NT2/D1 (cell line): ENCODE measurements around the gene C1orf21.

Source experiments
- DNase-seq: peaks from one replicate; pipeline ENCODE4 v3.0.0-alpha.2; 2011; ENCODE audit warnings: low read depth, low spot score
- H3K27me3 ChIP-seq: 2 replicates; pipeline ENCODE4 v1.6.0; 2011; ENCODE audit warnings: mild to moderate bottlenecking; ENCODE audit not compliant: insufficient read length, insufficient read depth
- H3K36me3 ChIP-seq: 2 replicates; pipeline ENCODE4 v1.6.1; 2011; ENCODE audit warnings: mild to moderate bottlenecking, low read length, mixed read lengths; ENCODE audit not compliant: insufficient read depth, insufficient read length
- H3K4me1 ChIP-seq: 2 replicates; pipeline ENCODE4 v1.5.1; 2011; ENCODE audit not compliant: insufficient read depth, insufficient read length
- H3K4me3 ChIP-seq: 2 replicates; pipeline ENCODE4 v1.5.1; 2011; ENCODE audit warnings: low read depth; ENCODE audit not compliant: insufficient read length
- H3K9ac ChIP-seq: 2 replicates; pipeline ENCODE4 v1.6.0; 2011; ENCODE audit warnings: low read depth; ENCODE audit not compliant: insufficient read length
- H3K9me3 ChIP-seq: 2 replicates; pipeline ENCODE4 v1.5.1; 2011; ENCODE audit warnings: mild to moderate bottlenecking, low read length; ENCODE audit not compliant: insufficient read depth
- SUZ12 ChIP-seq: IDR thresholded peaks from 2 replicates; pipeline ENCODE4 v1.6.1; 2011; ENCODE audit not compliant: insufficient read length, insufficient read depth; ENCODE audit errors: extremely low read depth
- YY1 ChIP-seq: IDR thresholded peaks from 2 replicates; pipeline ENCODE4 v1.6.1; 2011; ENCODE audit not compliant: insufficient read length, insufficient read depth
- ZNF274 ChIP-seq: IDR thresholded peaks from 2 replicates; pipeline ENCODE4 v1.6.1; 2011; ENCODE audit warnings: mild to moderate bottlenecking, low read depth, low read length

The C1orf21 gene

DNA sequence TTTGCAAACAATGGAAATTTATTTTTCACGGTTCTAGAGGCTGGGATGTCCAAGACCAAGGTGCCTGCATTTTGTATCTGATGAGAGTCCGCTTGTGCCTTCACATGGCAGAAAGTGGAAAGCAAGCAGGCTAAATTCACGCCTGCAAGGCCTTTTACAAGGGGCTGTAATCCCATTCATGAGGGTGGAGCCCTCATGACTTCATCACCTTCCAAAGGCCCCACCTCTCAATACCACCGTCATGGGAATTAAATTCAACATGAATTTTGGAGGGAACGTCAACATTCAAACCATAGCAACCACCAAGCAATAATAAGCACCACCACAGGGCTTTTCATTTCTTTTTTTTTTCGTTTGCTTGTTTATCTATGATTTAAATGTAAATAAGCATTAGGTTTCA lies 115.3 kb downstream of the C1orf21 start:
- H3K9ac ChIP-seq: no peak overlapping the region
- DNase-seq: no peak
- 0 out of 2 replicates have a peak, but pooled peaks cover 4% of the 10 kb centered on the region for H3K9me3 ChIP-seq
- H3K27me3 ChIP-seq: no peaks in the 10 kb centered on the region
- no peaks in the 10 kb centered on the region for H3K36me3 ChIP-seq
- peaks cover 9% of the 10 kb centered on the region for H3K4me1 ChIP-seq
- no peak overlapping the region for H3K4me3 ChIP-seq
- TF ChIP-seq YY1 (no peak), SUZ12 (no peak), ZNF274 (no peak)

DNA sequence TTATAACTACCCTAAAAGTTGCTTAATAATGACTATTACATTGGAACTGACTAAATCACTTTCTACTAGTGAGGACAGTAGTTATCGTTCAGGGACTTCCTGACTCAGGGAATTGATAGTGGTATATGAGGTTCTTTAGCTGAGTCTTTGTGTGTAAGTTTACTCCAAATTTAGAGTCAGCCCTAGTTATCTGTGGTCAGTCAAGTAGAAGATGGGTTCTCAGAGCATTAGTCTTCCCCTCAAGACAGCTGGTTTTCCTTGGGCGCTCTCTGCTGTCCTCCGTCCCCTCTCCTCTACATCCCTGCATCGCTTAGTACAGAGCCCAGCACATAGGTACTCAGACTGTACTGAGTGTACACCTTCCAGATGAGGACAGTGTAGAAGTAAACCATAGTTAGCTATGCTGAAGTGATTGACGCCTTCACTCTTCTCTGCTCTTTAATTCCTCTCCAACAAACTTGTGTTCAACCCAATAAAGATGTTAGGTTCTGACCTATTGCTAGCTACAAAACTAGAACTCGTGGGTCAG lies 116.5 kb downstream of the C1orf21 start:
- Histone ChIP-seq H3K36me3 (no peaks in the 10 kb centered on the region), H3K27me3 (no peaks in the 10 kb centered on the region), H3K4me1 (peaks cover 8% of the 10 kb centered on the region), H3K9ac (no peak overlapping the region), H3K9me3 (0 out of 2 replicates have a peak, but pooled peaks cover 4% of the 10 kb centered on the region), H3K4me3 (no peak overlapping the region)
- TF ChIP-seq YY1 (no peak), SUZ12 (no peak), ZNF274 (no peak)
- no peak for DNase-seq

DNA sequence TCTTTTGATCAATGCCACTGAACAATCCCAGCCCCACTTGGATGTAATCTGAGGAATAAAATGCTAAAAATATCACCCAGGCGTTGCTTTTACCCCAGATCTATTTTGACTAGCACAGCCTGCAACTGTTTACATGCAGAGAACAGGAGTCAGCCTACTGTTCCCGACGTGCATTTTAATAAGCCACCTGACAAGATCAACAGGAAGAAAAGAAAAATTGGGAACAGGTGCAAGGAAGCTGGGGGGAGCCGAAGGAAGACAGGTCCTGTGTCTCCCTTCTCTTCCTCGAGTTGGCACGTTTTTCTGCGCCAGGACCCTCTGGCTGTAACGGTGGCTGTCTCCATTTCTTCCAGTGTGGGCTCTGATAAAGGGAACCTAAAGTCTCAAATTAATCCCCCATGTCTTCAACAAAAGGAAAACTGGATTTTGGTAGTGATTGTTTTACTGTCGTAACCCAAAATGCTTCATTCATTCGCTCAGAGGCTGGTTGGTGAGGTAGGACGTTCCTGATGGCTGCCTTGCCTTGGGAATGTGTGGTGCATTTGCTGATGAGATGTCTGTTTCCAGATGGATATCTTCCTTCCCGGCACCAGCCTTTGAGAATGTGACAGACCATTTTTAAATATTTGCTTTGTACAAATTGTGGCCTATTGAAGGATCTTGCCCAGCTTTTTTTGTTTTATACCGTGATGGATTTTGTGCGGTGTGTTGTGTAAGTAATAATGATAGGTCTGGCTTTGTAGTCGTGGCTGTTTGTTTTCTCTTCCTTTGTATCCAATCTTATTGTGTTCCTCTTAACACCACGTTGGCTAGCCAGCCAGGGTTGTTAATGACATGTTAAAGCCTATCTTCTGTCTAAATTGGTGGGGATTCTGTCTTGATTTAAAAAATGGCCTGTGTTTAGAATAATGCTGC lies 117.5 kb downstream of the C1orf21 start:
- DNase-seq: no peak
- Histone ChIP-seq H3K4me3 (no peak overlapping the region), H3K9me3 (0 out of 2 replicates have a peak, but pooled peaks cover 4% of the 10 kb centered on the region), H3K4me1 (peaks cover 2% of the 10 kb centered on the region), H3K36me3 (peaks cover 3% of the 10 kb centered on the region), H3K27me3 (no peaks in the 10 kb centered on the region), H3K9ac (no peak overlapping the region)
- TF ChIP-seq ZNF274 (no peak), YY1 (no peak), SUZ12 (no peak)

GRCh38 chr1:184504955-184505338 lies 118.1 kb downstream of the C1orf21 start:
- H3K9me3 ChIP-seq: 0 out of 2 replicates have a peak, but pooled peaks cover 4% of the 10 kb centered on the region
- DNase-seq: no peak
- H3K4me1 ChIP-seq: peaks cover 2% of the 10 kb centered on the region
- H3K27me3 ChIP-seq: no peaks in the 10 kb centered on the region
- no peak overlapping the region for H3K9ac ChIP-seq
- TF ChIP-seq ZNF274 (no peak), YY1 (no peak), SUZ12 (no peak)
- H3K36me3 ChIP-seq: peaks cover 9% of the 10 kb centered on the region
- no peak overlapping the region for H3K4me3 ChIP-seq

- Histone ChIP-seq H3K36me3 (peaks cover 9% of the 10 kb centered on the region), H3K9me3 (0 out of 2 replicates have a peak, but pooled peaks cover 2% of the 10 kb centered on the region), H3K27me3 (no peaks in the 10 kb centered on the region), H3K9ac (no peak overlapping the region), H3K4me3 (no peak overlapping the region), H3K4me1 (no peaks in the 10 kb centered on the region)
- no peak for TF ChIP-seq YY1
- TF ChIP-seq SUZ12: no peak
- DNase-seq: no peak
Observed at GRCh38 chr1:184506481-184506880, 119.7 kb downstream of the C1orf21 start.

DNA sequence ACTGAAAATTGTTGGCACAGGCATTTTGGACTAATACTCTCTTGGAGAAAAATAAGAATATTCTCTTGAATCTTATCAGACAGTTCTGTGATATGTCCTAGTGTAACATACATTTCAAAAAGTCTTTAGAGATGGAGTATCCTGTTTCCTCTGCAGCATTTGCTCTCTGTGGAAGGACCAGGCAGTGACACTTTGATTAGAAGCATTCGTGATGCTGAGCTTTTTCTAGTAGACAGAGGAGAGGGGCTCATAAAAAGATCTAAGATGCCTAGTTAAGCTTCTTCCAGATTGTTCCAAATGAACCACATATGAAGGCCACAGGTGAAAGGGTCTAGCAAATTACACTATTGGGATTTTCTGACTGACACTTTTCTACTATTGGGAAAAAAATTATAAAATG lies 120.3 kb downstream of the C1orf21 start:
- Histone ChIP-seq H3K9ac (no peak overlapping the region), H3K4me1 (no peaks in the 10 kb centered on the region), H3K27me3 (no peaks in the 10 kb centered on the region), H3K4me3 (no peak overlapping the region), H3K9me3 (no peaks in the 10 kb centered on the region), H3K36me3 (peaks cover 9% of the 10 kb centered on the region)
- no peak for DNase-seq
- TF ChIP-seq SUZ12 (no peak), ZNF274 (no peak), YY1 (no peak)

GRCh38 chr1:184507604-184508280 lies 120.9 kb downstream of the C1orf21 start:
- no peaks in the 10 kb centered on the region for H3K9me3 ChIP-seq
- DNase-seq: no peak
- no peak overlapping the region for H3K4me3 ChIP-seq
- H3K36me3 ChIP-seq: peaks cover 9% of the 10 kb centered on the region
- no peak for TF ChIP-seq ZNF274
- TF ChIP-seq YY1: no peak
- TF ChIP-seq SUZ12: no peak
- H3K27me3 ChIP-seq: no peaks in the 10 kb centered on the region
- no peaks in the 10 kb centered on the region for H3K4me1 ChIP-seq
- no peak overlapping the region for H3K9ac ChIP-seq
